GM18502 (cell line): ENCODE results near the gene GNA15.

Experiments used
- ATAC-seq: cut with Tn5 transposase; IDR thresholded peaks from one replicate; pipeline ENCODE4 v1.9.1; 2021; ENCODE audit warnings: mild to moderate bottlenecking; ENCODE audit not compliant: unreplicated experiment, poor library complexity

The GNA15 gene

DNA sequence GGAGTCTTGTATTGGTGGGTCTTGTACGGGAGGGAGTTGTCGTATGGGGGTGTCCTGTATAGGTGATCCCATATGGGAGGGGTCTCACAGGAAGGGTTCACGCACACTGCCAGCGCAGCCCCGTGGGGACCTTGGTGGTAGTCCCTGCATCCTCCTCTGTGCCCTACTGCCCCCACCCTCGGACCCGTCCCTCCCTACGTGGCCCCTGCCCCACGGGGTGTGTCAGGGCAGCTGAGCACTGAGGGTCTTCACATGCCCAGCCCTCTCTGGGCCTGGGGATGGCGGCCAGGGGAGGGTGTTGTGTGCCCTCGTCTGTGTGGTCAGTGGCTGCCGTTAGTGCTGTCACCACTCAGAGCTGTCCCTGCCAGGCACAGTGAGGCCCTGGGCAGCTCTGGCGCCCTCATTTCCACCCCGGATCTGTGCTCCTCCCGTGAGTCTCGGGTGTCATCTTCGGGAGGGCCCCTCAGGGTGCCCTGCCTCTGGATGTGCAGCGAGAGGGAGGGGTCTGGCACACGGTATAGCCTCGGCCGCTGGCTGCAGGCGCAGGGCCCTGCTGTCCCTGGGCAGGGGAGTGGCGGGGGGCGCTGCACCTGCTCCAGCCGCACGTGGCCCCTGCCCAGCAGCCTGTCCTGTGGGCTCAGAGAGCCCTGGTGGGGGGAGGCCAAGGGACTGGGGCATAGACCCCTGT lies 16.0 kb upstream of the GNA15 start:
- ATAC-seq = no peak

DNA sequence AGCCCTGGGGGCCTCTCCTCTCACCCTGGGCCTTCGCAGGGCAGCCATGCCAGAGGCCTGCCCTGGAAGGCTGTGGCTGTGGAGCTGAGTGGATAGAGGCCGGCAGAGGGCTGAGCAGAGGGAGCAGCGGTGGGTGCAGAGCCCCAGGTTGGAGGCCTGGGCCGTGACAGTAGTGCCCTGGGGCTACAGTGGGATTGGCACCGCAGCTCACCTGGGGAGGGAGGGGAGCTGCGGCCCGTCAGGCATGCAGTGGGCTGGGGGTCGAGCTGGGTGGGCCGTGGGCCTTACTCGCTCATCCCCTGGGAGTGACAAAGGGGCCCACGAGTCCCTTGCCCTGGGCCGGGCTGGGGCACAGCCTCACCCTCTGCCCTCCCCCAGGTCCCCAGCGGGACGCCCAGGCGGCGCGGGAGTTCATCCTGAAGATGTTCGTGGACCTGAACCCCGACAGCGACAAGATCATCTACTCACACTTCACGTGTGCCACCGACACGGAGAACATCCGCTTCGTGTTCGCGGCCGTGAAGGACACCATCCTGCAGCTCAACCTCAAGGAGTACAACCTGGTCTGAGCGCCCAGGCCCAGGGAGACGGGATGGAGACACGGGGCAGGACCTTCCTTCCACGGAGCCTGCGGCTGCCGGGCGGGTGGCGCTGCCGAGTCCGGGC lies 15.1 kb upstream of the GNA15 start:
- no peak for ATAC-seq

DNA sequence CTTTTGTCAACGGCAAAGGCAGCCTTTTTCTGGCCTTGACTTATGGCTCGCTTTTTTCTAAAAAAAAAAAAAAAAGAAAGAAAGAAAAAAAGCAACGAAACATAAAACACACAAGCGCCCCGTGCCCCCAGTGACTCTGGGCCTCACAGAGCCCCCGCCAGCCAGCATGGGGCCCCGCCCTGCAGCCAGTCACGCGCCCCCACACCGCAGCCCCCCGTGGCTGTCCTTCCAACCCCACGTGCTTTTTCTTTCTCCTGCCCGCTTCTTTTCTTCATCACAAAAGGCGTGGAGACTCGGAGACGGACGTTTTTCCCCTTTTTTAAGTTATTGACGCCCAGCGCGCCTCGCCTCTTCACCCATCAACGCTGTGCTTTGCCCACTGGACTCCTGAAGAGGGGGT lies 14.4 kb upstream of the GNA15 start:
- ATAC-seq = no peak

DNA sequence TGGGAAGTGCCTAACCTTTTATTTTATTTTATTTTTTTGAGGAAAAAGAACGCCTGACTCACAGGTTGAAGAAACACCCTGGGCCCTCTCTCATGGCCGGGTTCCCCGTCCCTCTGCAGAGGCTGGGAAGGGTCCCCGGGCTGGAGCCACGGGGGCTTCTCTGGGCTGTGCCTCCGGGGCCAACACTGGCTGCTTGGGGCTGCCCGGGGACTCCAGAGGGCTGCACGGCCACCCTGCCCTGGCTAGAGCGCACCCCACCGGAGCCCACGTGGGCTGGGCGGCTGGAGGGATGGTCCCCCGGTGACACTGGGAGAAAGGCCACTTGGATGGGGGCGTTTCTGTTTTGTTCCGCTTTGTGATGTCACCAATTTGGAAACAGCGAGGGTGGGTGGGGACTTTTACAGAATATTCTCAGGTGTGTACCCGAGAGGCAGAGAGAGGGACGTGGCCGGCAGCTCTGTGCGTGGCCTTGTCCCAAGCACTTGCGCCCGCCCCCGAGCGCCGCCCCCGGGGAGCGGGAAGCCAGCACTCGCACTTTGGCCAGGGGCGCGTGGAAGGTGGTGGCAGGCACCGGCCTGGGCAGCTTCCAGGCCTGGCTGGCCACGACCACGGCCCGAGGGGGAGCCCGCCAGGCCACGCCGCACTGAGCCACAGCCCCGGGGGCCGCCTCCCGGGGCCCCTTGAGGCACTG lies 13.9 kb upstream of the GNA15 start:
- ATAC-seq = no peak

DNA sequence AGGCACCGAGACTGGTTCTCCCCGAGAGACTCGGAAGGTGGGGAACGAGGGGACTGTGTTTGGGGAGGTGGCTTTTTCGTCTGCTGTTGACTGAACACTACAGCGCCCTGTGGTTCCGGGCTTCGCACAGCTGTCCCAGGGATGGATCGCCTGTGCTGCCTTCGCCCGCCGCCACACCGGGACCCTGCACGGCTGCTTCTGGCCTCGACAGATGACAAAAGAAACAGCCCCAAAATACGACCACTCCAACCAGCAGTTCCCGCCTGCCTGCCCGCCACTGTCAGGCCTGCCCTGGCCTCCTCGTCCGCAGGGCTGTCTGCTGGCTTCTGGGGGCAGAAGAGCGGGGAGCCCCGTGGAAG lies 13.3 kb upstream of the GNA15 start:
- no peak for ATAC-seq

DNA sequence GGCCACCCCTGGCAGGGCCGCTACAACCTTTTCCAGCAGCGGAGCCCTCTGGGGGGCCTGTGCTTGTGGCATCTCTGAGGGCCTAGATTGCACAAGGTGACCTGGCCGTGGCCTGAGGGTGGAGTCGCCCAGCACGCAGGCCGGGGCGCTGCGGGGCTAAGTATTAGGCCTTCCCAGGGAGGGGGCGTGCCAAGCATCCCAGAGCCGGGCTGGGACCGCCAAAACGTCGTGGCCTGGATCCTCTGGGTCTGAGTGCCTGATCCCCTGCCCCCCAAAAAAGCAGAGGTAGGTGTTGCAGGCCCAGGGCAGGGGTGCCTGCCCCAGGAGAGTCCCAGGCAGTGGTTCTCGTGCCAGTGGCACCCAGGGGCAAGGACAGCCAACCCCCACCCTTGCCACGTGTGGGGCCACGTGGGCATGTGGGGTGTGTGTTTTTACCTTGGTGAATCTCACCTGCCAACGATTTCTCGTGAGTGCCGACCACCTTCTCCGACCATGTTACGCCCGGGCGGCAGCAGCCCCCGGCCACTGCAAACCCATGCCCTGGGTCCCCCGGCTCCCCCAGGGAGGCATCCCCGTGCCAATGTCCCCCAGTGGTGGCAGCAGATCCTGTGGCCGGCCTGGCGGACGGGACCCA lies 12.6 kb upstream of the GNA15 start:
- ATAC-seq = no peak

DNA sequence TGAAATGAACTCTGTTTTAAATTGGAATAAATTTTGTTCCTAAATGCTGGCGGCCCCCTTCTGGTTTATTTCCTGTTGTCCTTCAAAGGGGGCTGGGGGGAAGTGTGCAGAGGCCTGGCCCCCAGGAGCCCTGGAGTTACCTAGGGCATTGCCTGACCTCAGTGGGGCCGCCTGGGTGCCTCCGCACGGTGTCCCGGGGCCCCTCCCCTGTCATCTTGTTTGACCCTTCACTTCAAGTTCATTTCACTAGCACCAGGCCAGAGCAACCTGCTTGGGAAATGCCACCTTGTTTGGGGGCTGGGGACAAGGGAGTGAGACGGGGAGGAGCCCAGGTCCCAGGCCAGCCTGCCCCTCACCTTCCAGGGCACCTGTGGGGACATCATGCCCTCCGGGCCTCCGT lies 11.9 kb upstream of the GNA15 start:
- no peak for ATAC-seq

DNA sequence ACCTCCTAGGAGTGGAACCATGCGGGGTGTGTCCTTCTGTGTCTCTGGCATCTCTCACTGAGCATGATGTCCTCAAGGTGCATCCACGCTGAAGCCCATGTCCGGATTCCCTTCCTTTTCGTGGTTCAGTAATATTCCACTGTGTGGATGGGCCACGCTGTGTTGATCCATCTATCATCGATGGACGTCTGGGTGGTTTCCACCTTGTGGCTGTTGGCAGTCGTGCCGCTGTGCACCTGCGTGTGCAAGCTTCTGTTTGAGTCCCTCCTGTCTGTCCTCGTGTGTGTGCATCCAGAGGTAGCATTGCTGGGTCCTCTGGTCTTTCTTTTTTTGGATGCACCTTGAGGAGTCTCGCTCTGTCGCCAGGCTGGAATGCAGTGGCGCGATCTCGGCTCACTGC lies 11.2 kb upstream of the GNA15 start:
- ATAC-seq = no peak

DNA sequence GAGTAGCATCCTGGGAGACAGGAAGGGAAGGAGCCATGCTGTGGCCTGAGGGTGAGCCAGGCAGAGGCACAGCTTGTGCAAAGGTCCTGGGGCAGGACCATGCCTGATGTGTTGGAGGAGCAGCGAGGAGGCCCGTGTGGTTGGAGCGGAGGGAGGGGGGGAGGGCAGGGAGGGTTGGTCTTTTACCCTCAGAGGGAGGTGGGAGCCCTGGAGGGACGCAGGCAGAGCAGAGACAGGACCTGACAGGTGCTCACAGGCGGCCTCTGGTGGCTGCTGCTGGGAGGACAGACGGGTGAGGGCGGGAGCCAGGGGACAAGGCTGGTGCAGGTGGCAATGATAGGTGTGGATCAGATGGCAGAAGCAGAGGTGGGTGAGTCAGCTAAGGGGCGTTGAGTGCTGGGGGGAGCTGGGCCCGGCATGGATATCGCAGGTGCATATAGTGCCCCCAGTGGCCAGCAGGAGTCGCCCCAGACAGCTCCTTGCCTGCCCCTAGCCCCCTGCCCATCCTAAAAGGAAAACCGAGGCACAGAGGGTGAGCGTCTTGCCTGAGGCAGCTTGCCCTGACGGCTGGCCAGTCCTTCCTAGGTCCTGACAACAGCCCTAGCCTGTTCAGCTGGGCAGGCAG lies 9.8 kb upstream of the GNA15 start:
- ATAC-seq = no peak

DNA sequence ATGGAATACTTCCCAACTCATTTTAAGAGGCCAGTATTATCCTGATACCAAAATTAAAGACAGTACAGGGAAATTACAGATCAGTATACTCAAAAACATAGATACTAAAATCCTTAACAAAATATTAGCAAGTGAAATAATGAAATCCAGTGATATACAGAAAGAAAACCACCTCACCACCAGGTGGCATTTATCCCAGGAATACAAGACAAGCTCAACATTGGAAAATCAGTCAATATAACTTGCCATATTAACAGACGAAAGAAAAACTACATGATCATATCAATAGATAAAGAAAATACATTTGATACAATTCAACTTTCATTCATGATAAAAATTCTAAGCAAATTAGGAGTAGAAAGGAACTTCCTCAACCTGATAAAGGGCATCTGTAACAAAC lies 6.7 kb upstream of the GNA15 start:
- ATAC-seq = no peak

DNA sequence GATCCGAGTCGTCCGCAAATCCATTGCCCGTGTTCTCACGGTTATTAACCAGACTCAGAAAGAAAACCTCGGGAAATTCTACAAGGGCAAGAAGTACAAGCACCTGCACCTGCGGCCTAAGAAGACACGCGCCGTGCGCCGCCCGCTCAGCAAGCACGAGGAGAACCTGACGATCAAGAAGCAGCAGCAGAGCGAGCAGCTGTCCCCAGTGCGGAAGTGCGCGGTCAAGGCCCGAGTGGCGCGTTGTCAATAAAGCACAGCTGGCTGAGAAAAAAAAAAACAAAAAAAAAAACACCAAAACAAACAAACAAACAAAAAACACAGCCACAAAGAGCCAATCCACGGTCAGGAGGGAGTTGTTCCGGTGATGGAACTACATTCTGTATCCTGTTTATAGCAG lies 4.7 kb upstream of the GNA15 start:
- no peak for ATAC-seq

DNA sequence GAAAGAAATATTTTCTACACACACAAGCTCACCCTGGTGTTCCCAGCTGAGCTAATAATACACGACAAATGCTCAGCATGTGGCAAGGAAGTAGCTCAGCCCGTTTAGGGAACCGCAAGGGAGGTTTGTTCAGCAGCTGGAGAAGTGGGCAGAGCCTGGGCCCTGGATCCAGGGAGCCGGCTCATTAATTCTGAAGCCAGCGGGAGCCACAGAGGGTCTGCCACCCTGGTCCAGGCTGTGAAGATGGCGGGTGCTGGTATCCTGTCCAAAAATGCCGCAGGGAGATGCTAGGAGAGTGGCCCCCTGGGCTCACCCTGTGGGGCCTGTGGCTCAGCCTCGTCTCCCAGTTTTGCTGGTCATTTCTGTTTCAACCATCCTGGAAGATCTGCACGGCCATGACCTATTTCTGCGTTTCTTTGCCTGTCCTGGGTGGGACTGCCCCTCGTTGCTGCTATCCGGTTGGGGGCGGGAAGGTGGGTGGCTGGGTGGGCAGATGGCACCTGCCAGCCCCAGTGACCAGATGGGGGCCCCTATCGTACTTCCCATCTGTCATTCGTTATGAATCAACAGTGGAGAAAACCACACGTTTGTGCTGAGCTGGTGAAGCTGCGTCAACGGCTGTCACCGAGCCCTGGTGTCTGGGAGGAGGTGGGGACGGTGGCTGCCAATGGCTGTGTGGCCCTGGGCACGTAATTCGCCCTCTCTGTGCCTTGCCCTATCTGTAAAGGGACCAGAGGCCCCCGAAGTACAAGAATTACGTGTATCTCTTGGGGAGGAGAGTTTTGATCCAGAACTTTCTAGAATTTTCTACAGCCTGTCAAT lies 2.7 kb upstream of the GNA15 start:
- ATAC-seq = no peak

DNA sequence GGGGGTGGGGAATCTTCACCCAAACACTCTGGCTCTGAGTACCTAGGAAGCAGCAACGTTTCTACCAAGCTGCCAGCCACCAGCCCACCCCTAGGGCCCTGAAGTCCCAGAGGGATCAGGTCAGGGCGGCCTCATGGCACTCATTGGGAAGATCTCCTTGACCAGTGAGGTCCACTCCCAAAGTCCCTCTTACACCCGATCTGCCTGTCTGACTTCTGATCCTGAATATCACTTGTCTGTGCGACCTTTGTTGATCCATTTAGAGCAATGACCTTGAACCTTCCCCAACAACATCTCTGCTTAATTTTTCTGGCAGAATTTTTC lies 2.1 kb upstream of the GNA15 start:
- ATAC-seq = no peak

DNA sequence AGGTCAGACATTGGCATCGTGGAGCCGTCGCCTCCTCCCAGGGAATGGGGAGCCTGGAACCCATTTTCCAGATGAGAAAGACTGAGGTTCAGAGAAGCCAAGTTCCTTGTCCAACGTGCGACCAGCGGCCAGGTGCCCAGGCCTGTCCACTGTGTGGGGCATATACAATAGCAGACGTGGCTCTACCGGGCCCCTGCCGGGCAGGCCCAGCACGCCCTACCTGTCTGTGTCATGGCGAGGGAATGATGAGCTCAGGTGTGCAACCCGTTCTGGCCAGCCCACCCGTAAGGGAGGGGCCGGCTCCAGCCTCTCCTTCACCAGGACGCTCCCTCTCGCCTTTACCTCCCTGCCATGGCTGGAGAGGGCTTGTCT lies 837 bp downstream of the GNA15 start:
- no peak for ATAC-seq

DNA sequence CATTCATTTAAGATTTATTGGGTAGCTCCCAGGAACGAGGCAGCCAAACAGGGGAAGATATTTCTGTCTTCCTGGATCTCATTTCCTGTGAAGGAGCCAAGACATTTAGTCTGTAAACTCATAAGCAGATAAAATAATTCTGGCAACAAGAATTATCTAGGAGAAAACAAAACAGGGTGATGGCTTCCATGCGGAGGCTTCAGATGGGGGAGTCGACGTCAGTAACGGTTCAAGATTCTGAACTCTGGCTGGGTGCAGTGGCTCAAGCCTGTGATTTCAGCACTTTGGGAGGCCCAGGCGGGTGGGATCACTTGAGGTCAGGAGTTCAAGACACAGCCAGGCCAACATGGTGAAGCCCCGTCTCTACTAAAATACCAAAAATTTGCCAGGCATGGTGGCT lies 1.3 kb downstream of the GNA15 start:
- ATAC-seq = no peak

DNA sequence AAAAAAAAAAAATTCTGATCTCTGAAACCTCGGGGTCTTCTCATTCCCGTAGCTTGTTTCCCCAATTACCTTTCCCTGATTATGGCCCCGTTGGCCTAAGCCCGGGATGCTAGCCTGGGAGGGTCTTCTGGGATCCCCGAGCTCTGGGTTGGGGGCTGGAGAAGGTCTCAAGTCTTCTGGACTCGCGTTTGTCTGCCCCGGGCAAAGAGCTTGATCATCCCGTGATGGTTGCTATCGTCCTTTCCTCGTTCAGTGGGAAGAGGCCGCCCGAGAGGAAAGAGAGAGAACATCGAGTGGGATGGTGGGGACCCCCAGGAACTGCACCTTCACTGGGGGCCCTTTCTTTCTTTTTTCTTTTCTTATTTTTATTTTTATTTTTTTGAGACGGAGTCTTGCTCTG lies 2.4 kb downstream of the GNA15 start:
- no peak for ATAC-seq

DNA sequence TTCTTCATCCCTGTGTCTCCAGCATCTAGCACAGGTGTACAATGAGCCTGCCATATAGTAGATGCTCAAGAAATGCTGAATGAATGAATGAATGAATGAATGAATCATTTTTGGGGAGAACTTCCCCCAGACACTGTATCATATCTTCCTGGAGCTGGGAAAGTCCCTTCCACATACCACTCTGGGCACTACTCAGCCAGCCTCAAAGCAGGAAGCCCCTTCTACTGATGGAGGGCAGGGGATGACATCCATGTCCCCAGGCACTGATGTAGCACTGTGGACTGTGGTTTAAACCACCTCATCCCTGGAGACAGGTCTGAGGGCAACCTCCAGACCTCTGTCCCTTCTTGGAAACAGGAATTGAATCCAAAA lies 4.8 kb downstream of the GNA15 start:
- ATAC-seq = no peak

DNA sequence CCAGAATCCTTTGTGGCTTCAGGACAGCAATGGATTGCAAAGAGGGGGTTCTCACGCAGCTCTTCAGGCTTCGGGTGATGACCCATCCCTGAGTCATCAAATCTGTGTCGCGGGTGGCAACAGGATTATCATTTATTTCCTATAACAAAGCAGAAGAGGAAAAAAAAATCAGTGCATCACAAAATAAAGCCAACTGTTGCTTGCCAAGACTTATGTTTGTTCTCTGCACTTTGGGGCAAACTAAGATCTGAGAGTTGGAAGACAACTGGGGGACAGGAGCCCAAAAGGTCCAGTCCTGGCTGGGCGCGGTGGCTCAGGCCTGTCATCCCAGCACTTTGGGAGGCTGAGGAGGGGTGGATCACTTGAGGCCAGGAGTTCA lies 6.4 kb downstream of the GNA15 start:
- no peak for ATAC-seq

DNA sequence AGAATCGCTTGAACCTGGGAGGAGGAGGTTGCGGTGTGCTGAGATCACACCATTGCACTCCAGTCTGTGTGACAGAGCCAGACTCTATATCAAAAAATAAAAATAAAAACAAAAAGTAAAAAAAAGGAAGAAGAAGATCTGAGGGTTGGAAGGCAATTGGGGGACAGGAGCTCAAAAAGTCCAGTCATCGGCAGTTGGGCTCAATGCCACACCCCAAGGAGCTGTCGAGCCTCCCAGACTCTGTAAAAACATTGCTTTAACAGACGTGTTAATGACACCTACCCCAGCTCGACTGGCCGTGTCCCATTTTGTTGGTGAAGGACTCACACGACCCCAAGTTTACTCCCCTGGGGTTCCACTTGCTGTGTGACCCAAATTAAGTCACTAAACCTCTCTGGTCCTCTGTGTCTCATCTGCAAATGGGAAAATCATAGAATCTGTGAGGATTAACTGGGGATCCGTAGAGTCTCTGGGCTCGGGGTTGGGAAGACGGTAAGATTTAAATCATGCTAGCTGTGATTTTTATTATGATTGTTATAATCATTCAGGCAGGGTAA lies 7.0 kb downstream of the GNA15 start:
- ATAC-seq = no peak
